Measurements from ENCODE around the gene KLHL41.
A peak's percentile ranks its signal among the peaks of the same experiment; 100 is the strongest.
"Not testable (repeated sequence)": the region's sequence is repeated elsewhere in the genome, so short reads cannot be mapped to it uniquely, and the experiment has no call there.

The KLHL41 gene

DNA sequence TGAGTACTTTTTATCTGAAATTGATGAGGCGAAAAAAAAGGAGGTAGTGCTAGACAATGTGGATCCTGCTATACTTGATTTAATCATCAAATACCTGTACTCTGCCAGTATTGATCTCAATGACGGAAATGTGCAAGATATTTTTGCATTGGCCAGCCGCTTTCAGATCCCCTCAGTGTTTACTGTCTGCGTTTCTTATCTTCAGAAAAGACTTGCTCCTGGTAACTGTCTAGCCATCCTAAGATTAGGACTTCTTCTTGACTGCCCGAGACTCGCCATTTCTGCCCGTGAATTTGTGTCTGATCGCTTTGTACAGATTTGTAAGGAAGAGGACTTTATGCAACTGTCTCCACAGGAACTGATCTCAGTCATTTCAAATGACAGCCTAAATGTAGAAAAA lies 453 bp downstream of the KLHL41 start:
- DNase-seq, result no peak

DNA sequence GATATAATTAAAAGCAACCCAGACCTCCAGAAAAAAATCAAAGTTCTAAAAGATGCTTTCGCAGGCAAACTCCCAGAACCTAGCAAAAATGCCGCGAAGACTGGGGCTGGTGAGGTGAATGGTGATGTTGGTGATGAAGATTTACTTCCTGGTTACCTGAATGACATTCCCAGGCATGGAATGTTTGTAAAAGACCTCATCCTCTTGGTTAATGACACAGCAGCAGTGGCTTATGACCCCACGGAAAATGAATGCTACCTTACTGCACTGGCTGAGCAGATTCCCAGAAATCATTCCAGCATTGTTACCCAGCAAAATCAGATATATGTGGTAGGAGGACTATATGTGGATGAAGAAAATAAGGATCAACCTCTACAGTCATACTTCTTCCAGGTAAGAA lies 994 bp downstream of the KLHL41 start:
- DNase-seq, result no peak

DNA sequence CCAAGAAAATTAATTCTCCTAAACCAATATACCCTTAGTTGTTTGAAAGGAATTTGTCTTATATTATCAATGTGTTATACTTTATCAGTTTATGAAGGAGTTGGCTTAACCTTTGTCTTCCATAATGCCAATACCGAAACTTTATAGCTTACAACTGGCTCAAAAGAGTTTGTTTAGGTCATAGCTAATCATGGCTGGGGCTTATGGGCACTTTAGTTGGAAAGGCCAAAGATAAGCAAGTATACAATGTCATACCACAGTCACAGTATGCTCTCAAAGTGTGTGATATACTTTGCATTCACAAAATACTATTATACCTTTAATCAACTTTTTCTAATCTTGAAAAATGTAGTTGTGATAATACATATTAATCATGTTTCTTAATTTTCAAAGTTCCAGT lies 2.3 kb downstream of the KLHL41 start:
- no peak for DNase-seq

DNA sequence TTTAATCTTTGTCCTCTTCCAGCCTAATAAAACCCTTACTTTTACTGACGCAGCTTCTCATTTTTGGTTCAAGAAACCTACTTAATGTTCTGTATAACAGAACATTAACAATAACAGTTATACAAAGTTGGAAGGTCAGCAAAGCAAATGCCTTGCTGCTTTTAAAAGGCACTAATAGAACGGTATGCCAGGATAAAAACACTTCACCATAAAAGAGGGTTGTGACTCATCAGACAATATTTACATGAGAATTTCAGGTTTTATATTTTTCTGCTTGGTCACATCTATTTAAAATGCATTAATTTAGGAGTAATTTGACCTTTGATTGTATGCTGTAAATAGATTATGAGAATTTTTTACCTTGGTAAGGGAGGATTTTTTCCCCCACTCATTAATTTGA lies 3.0 kb downstream of the KLHL41 start:
- DNase-seq, result no peak

DNA sequence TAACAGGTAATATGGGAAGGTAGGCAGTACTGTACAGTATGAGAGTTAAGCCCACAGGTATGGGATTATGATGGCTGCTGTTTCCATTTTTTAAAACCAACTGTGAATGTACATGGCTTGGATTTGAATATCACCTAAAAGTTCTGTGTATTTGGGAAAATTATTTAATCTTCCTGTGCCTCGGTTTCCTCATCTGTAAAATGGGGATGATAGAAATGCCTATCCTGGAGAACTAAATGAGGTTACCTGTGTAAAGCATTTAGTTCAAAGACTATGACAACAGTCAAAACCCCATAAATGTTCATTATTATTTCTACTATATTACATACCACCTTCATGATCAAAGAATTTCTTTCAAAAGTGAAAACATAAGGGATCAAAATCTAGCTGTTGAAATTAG lies 3.6 kb downstream of the KLHL41 start:
- DNase-seq, result no peak

DNA sequence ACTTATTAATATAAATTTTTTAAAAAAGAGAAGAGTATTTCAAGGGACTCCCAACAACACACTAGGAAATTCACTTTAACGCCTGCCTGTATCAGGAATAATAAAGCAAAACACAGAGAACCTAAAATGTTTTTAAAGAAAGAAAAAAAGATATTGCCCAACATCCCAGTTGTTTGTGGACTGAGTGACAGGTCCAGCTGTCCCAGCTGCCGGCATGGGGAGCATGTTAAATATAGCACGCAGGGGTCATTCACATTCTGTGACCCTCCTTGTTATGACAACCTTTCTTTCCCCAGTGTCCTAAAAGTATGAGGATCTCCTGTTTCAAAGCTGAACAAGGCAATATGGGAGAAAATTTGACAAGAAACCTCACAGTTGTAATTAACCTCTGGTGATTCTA lies 4.4 kb downstream of the KLHL41 start:
- DNase-seq, result no peak

DNA sequence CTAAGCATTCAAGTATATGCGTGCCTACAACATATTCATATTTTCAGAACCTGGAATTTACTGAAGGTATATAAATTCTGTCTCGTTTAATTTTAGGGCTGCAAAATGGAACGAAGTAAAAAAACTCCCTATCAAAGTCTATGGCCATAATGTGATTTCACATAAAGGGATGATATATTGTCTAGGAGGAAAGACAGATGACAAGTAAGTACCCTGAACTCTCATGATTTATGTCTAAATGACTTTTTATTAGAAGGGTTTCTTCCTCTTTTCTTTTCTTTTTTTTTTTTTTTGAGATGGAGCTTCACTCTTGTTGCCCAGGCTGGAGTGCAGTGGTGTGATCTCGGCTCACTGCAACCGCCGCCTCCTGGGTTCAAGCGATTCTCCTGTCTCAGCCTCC lies 5.3 kb downstream of the KLHL41 start:
- not testable (repeated sequence) for DNase-seq

DNA sequence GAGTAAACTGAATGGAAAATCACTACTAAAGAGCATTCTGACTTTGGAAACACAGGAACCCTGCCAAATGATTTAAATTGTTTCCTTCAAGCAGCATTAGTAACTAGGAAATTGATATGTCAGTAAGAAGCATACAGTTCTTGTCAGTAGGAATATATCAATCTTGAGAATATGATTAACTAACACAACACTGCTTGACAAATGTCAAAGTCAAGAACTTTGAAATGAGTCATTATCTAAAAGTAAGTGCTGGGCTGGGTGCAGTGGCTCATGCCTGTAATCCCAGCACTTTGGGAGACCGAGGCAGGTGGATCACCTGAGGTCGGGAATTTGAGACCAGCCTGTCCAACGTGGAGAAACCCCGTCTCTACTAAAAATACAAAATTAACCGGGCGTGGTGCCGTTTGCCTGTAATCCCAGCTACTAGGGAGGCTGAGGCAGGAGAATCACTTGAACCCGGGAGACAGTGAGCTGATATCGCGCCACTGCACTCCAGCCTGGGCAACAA lies 7.0 kb downstream of the KLHL41 start:
- not testable (repeated sequence) for DNase-seq

DNA sequence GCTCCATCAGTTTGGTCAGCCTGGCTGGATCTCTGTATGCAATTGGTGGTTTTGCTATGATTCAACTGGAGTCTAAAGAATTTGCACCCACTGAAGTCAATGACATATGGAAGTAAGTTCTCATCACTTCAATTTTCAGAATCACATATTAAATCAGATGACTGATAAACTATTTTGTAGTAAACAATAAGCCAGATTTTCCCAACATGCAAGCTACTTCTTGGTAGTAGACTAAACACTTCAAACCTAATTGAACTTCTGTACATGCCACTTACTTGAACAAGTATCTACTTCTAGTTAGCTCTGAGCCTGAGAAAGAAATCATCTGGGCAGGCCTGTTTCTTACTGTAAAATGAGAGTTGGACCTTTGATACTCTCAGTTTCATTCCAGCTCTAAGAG lies 11.4 kb downstream of the KLHL41 start:
- no peak for DNase-seq

DNA sequence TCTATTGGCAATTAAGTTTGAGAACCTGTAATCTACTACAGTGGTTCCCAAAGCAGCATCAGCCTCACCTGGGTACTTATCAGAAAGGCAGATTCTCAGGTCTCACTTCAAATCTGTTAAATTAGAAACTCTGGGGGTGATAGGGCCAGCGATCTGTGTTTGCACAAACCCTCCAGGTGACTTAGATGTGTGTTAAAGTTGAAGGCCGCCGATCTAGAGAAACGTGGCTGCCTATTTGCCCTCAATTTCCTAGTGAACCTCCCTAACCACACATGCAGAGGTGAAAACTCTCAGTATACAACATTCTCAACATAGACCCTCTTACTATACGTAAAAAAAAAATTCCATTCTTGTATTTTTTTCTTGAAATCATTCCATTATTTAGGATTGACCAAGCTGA lies 14.2 kb downstream of the KLHL41 start:
- DNase-seq, result no peak

DNA sequence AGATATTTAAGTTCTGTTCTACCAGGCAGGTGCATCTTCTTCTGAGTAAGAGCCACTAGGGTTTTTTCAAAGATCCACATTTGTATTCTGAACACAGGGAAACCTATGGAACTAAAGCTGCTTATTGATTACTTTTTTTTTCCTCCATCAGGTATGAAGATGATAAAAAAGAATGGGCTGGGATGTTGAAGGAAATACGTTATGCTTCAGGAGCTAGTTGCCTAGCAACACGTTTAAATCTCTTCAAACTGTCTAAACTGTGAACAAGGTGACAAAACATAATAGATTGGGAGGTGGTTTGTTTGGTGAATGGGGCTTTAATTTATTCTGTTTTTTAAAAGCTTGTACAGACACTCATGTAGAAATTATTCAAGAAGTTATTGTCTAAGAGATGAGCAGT lies 15.9 kb downstream of the KLHL41 start:
- DNase-seq, result no peak

DNA sequence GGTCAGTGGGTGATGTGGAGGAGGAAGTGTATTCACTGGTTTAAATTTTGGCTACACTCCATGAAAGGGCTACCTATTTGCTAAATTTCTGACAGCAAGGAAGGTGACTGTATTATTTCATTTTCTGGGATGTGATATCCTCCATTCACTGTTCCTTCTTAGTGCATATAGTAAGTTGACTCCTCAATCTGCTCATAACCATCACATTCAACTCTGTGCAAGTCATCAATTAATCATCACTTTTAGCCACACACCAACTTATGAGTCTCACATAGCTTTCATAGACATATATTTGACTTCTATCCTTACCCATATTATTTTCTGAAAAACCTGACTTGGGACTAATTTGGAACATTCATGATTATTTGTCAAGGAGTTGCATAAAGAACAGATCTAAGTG lies 16.9 kb downstream of the KLHL41 start:
- no peak for DNase-seq

DNA sequence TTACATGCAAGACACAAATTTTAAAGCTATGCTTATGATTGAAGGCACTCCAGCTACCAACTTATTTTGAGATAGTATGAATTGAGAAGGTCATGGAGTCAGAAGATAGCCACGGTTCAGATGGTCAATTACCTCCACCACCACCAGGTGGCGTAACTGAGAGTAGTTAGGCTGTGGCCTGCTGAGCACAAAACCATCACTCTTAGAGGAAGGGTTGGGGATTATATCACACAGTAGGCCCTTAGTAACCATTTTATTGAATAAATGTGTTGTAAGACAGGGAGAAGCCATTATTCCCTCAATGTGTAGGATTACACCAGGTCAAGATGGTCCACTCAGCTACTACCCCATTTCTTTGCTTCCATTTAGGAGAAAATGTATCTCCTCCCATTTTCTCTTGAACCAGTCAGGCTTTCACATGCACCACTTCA lies 18.8 kb downstream of the KLHL41 start:
- DNase-seq, result peak in 24 of 56 donors; percentile 1 to 70 (median 12)

DNA sequence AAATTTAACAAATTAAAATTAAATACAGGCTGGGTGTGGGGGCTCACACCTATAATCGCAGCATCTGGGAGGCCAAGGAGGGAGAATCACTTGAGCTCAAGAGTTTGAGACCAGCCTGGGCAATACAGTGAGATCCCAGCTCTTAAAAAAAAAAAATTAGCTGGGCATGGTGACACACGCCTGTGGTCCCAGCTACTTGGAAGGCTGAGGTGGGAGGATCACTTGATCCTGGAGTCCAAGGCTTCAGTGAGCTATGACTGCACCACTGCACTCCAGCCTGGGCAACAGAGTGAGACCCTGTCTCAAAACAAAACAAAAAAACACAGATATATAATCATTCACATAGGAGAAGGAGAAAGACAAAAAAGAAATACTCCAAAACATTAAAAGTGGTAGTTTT lies 30.0 kb downstream of the KLHL41 start:
- not testable (repeated sequence) for DNase-seq

DNA sequence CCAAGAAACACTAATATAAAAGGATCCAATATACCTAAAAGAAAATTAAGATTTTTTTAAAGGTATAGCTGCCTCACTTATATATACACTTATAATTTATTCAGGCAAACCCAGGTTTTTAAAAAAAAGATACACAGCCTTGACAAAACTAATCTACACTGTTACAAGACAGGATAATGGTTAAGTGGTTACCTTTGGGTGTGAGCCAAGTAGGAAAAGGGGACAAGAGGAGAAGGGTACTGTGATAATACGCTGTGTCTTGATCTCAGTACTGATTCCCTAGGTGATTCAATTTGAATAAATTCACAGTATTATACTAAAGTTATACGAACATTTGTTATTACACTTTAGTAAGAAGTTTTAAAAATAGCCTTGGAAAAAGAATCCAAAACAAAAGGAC lies 30.6 kb downstream of the KLHL41 start:
- no peak for DNase-seq

DNA sequence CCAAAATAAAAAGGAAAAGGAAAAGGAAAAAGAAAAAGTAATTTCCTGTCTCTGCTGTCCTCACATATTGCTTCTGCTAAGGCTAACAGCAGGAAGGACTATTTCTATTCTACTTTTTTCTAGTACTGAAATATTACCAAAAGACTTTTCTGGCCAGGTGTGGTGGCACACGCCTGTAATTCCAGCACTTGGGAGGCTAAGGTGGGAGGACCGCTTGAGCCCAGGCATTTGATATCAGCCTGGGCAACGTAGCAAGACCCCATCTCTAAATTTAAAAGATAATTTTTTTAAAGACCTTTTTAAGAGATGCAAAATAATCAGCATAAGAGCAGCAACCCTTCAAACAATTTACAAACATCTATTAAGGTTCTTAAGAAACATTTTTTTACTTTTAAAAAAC lies 32.9 kb downstream of the KLHL41 start:
- DNase-seq, result no peak

DNA sequence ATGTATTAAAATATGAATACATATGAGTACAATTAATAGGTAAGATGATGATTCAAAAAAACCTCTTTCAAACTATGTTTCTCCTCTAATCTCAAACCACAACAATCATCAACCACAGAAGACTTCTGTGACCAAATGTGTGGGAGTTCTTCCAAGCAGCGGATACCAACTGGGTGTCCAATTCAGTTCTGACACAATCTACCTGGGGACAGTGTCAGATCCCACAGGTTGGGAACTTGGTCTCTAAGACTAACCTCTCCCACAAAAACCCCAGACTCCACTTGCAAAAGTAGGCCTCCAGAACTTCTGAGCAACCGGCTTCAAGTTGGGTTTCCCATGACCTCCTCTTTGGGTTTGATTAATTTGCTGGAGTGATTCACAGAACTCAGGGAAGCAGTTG lies 37.3 kb downstream of the KLHL41 start:
- DNase-seq, result no peak

DNA sequence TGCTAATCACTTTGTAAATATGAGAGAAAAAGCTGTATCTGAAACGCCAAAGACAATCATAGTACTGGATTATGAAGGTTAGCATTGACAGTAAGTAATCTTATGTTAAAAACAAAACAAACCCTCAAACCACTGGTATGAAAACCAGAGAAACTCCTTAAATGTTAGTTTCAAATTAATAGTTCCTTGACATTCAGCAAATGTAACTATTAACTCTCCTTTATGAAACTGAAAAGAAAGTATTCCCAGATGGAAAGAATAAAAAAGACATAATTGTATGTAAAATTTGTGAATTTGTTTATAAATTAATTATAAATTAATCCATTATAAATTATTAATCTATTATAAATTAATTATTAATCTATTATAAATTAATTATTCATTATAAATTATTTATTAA lies 51.9 kb downstream of the KLHL41 start:
- DNase-seq, result no peak

DNA sequence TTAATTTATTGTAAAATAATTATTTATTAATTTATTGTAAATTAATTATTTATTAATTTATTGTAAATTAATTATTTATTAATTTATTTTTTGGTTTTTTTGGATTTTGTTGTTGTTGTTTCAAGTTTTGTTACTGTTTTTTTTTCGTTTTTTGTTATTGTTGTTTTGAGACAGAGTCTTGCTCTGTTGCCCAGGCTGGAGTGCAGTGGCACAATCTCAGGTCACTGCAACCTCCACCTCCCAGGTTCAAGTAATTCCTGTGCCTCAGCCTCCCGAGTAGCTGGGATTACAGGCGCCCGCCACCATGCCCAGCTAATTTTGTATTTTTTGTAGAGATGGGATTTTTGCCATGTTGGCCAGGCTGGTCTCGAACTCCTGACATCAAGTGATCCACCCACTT lies 52.6 kb downstream of the KLHL41 start:
- DNase-seq, result not testable (repeated sequence)

DNA sequence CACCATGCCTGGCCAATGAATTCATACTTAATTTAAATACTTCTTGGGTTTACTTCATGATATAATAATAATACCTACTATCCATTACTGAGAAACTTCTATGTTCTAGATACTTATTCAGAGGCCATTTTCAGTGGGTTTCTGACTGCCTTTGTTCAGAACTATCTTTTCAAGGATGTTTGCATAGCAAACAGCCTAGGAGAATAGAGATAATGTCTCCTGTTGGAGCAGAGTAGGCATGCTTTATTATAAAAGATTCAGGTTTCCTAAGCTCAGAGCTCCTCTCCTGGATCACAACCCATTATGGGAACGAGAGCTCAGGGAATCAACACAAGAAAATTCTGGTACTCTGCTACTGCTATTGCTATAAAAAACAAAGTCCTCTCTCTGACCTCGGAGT lies 53.0 kb downstream of the KLHL41 start:
- no peak for DNase-seq

DNA sequence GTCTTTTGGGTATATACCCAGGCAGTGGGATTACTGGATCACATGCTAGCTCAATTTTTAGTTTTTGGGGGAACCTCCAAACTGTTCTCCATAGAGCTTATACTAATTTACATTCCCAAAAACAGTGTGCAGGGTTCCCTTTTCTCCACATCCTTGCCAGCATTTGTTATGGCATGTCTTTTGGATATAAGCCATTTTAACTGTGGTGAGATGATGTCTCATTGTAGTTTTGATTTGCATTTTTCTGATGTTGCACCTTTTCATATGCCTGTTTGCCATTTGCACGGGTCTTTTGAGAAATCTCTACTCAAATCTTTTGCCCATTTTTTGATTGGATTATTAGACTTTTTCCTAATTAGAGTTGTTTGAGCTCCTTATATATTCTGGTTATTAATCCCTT lies 56.2 kb downstream of the KLHL41 start:
- no peak for DNase-seq

DNA sequence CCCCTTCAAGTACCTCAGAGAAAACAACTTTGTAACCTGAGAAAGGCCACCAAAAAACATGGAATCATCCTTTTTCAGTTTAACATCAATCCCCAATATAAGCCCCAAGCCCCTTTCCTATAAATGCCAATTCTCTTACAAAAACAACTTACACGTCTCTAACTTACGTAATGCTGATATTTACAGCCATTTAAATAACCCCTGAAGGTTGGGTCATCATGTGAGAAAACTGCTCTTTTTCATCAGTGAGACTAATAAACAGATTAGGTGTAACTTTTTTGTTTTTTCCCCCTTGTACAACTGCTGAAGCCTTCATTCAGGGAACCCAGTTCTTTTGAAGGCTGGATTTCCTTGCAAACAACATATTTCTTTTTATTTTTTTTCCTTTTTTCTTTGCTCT lies 60.4 kb downstream of the KLHL41 start:
- no peak for DNase-seq

DNA sequence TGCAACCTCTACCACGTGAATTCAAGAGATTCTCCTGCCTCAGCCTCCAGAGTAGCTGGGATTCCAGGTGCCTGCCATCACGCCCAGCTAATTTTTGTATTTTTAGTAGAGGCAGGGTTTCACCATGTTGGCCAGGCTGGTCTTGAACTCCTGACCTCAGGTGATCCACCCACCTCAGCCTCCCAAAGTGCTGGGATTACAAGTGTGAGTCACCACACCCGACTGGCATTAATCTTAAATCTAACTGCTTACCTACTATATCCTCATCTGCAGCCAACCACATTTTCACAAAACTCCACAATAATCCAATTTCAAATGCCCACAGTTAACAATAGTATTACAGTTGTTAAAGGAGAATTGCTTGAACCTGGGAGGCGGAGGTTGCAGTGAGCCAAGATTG lies 61.2 kb downstream of the KLHL41 start:
- DNase-seq, result not testable (repeated sequence)

DNA sequence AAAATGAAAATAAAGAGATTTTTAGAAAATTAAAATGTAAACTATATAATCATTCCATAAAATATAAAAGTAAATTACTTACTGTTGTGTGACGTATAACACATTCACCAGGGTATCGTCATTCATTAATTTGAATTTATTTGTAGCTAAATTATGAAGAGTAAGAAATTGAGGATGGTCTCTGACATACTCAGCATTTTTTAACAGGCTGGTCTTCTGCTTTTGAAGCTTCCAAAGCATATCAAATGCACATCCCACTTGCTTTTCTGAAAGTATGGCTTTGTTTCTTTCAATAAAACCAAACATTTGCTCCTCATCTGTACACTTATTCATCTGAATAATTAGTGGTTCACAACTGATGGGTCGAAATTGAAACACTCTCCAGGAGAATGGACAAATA lies 62.1 kb downstream of the KLHL41 start:
- DNase-seq, result no peak

DNA sequence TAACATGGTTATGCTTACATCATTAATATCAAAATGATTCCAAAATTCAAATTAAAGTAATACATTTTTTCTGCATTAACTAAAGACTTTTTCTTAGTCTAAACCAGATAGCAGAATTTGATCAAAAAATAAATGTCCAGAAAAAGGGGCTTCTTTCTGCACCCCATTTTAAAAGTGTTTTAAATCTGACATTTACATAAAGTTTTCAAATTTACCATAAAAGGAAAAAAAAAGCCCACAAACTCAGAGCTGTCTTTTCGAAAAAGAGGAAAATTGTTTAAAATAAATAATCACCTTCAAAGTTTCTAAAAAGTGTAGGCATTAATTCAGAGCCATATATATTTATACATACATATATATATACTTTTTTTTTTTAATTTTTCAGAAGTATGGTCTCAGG lies 62.7 kb downstream of the KLHL41 start:
- DNase-seq, result no peak

Measured in nucleus accumbens (tissue), 56 donors.